H9 (cell line): ENCODE measurements around the gene ABCA1. TPM values are rescaled to one million over a fixed set of nuclear protein-coding genes. Genes with fewer than 3 reads are reported as not detected.

Experiments
- DNase-seq: peaks from one replicate; pipeline ENCODE4 v3.0.0-alpha.2; 2017
- H2AFZ ChIP-seq: one replicate; pipeline ENCODE4 v1.6.1; 2013; ENCODE audit warnings: mild to moderate bottlenecking, low read length, control low read depth, moderate library complexity
- H2AK5ac ChIP-seq: 2 replicates; pipeline ENCODE4 v1.6.1; 2013; ENCODE audit warnings: low read length, control low read depth, mixed read lengths; ENCODE audit not compliant: insufficient read length
- H2BK120ac ChIP-seq: one replicate; pipeline ENCODE4 v1.6.1; 2013; ENCODE audit warnings: low read depth, mild to moderate bottlenecking, low read length, control low read depth, inconsistent platforms; ENCODE audit not compliant: poor library complexity, severe bottlenecking
- H2BK12ac ChIP-seq: 2 replicates; pipeline ENCODE4 v1.6.1; 2013; ENCODE audit warnings: low read length, control low read depth, mixed read lengths, low read depth; ENCODE audit not compliant: insufficient read length
- H2BK15ac ChIP-seq: 2 replicates; pipeline ENCODE4 v1.6.1; 2013; ENCODE audit warnings: low read depth, low read length, control low read depth
- H2BK20ac ChIP-seq: one replicate; pipeline ENCODE4 v1.6.1; 2013; ENCODE audit warnings: low read depth, mild to moderate bottlenecking, low read length, control low read depth, inconsistent platforms; ENCODE audit not compliant: poor library complexity, severe bottlenecking
- H2BK5ac ChIP-seq: 2 replicates; pipeline ENCODE4 v1.6.1; 2013; ENCODE audit warnings: low read length, control low read depth, mixed read lengths; ENCODE audit not compliant: insufficient read length
- H3K14ac ChIP-seq: 2 replicates; pipeline ENCODE4 v1.6.1; 2013; ENCODE audit warnings: low read length, control low read depth; ENCODE audit not compliant: insufficient read depth
- H3K18ac ChIP-seq: 2 replicates; pipeline ENCODE4 v1.6.1; 2013; ENCODE audit warnings: low read depth, mild to moderate bottlenecking, mixed read lengths, low read length, control low read depth; ENCODE audit not compliant: insufficient read length
- H3K23ac ChIP-seq: 2 replicates; pipeline ENCODE4 v1.6.1; 2013; ENCODE audit warnings: low read length, control low read depth, mixed read lengths, low read depth; ENCODE audit not compliant: insufficient read length
- H3K23me2 ChIP-seq: 2 replicates; pipeline ENCODE4 v1.6.1; 2013; ENCODE audit warnings: low read depth, mild to moderate bottlenecking, mixed read lengths, low read length, control low read depth; ENCODE audit not compliant: insufficient read length, poor library complexity, severe bottlenecking
- H3K27ac ChIP-seq: 2 replicates; pipeline ENCODE4 v1.5.1; 2013; ENCODE audit warnings: low read length, control low read depth, mixed read lengths, low read depth; ENCODE audit not compliant: insufficient read length
- H3K27me3 ChIP-seq: 2 replicates; pipeline ENCODE4 v1.6.1; 2013; ENCODE audit warnings: low read length, control low read depth, inconsistent platforms; ENCODE audit not compliant: insufficient read depth
- H3K4ac ChIP-seq: 2 replicates; pipeline ENCODE4 v1.6.1; 2013; ENCODE audit warnings: low read depth, mild to moderate bottlenecking, control low read depth, inconsistent platforms, low read length, moderate library complexity
- H3K4me1 ChIP-seq: 2 replicates; pipeline ENCODE4 v1.6.1; 2013; ENCODE audit warnings: low read length, control low read depth, inconsistent platforms; ENCODE audit not compliant: insufficient read depth
- H3K4me2 ChIP-seq: 2 replicates; pipeline ENCODE4 v1.6.1; 2013; ENCODE audit warnings: low read length, control low read depth, mixed read lengths; ENCODE audit not compliant: insufficient read length, insufficient read depth
- H3K56ac ChIP-seq: 2 replicates; pipeline ENCODE4 v1.6.1; 2013; ENCODE audit warnings: low read depth, mild to moderate bottlenecking, mixed read lengths, low read length, control low read depth; ENCODE audit not compliant: insufficient read length
- H3K79me1 ChIP-seq: 2 replicates; pipeline ENCODE4 v1.6.1; 2013; ENCODE audit warnings: low read depth, mild to moderate bottlenecking, moderate library complexity, low read length, control low read depth, inconsistent platforms; ENCODE audit not compliant: insufficient read depth, poor library complexity, severe bottlenecking
- H3K79me2 ChIP-seq: 2 replicates; pipeline ENCODE4 v1.6.1; 2013; ENCODE audit warnings: low read length, control low read depth, inconsistent platforms; ENCODE audit not compliant: insufficient read depth
- H3K9ac ChIP-seq: 2 replicates; pipeline ENCODE4 v1.6.1; 2013; ENCODE audit warnings: low read length, control low read depth, mixed read lengths; ENCODE audit not compliant: insufficient read length; ENCODE audit errors: extremely low read depth
- H3K9me3 ChIP-seq: one replicate; pipeline ENCODE4 v1.6.1; 2013; ENCODE audit warnings: low read depth, low read length, inconsistent platforms; ENCODE audit not compliant: control insufficient read depth
- H3T11ph ChIP-seq: one replicate; pipeline ENCODE4 v1.6.1; 2013; ENCODE audit warnings: mild to moderate bottlenecking, low read length, control low read depth, inconsistent platforms
- H4K20me1 ChIP-seq: one replicate; pipeline ENCODE4 v1.6.1; 2013; ENCODE audit not compliant: control insufficient read depth, insufficient read length, insufficient read depth
- H4K5ac ChIP-seq: 2 replicates; pipeline ENCODE4 v1.6.1; 2013; ENCODE audit warnings: low read depth, mild to moderate bottlenecking, mixed read lengths, low read length, control low read depth; ENCODE audit not compliant: insufficient read length
- H4K8ac ChIP-seq: replicated peaks from 2 replicates; pipeline ENCODE4 v1.6.1; 2013; ENCODE audit warnings: low read length, control low read depth, mixed read lengths, low read depth; ENCODE audit not compliant: insufficient read length
- H4K91ac ChIP-seq: 2 replicates; pipeline ENCODE4 v1.6.1; 2013; ENCODE audit warnings: low read depth, mild to moderate bottlenecking, moderate library complexity, mixed read lengths, low read length, control low read depth; ENCODE audit not compliant: insufficient read length
- H3K27ac Mint-ChIP-seq, 3 experiments: 2 replicates in 2 of 3; 3 replicates in 1 of 3; pipeline ENCODE4 v1.8.0; 2020 to 2021; ENCODE audit warnings: mixed read lengths in 3 of 3, mild to moderate bottlenecking in 1 of 3, moderate library complexity in 1 of 3
- H3K27me3 Mint-ChIP-seq: 2 replicates; pipeline ENCODE4 v1.8.0; 2021; ENCODE audit warnings: low read depth, mild to moderate bottlenecking, moderate library complexity, mixed read lengths
- H3K36me3 Mint-ChIP-seq, 3 experiments: 2 replicates in 2 of 3; 3 replicates in 1 of 3; pipeline ENCODE4 v1.8.0; 2020 to 2021; ENCODE audit warnings: low read depth in 3 of 3, mixed read lengths in 3 of 3; ENCODE audit not compliant: insufficient read depth in 1 of 3
- H3K4me1 Mint-ChIP-seq, 2 experiments: 2 replicates each; pipeline ENCODE4 v1.8.0; 2020; ENCODE audit warnings: mixed read lengths in 2 of 2
- H3K4me3 Mint-ChIP-seq, 2 experiments: 2 replicates in 1 of 2; 3 replicates in 1 of 2; pipeline ENCODE4 v1.8.0; 2020 to 2021; ENCODE audit warnings: mild to moderate bottlenecking in 2 of 2, mixed read lengths in 2 of 2, moderate library complexity in 1 of 2
- H3K9me3 Mint-ChIP-seq, 2 experiments: 2 replicates in 1 of 2; 3 replicates in 1 of 2; pipeline ENCODE4 v1.8.0; 2020; ENCODE audit warnings: mild to moderate bottlenecking in 2 of 2, mixed read lengths in 2 of 2, moderate library complexity in 1 of 2
- WGBS: extraction: QIAGEN DNeasy Blood & Tissue Kit; methylation state at CpG from one replicate; pipeline ENCODE4 v1.1.7; 2013; ENCODE audit warnings: missing lambda C conversion rate, low lambda C conversion rate, mixed read lengths; ENCODE audit not compliant: insufficient read length; ENCODE audit errors: extremely low coverage; 5-methylcytosine and 5-hydroxymethylcytosine counted together
- total RNA-seq: library from RNA; stranded (reverse); gene quantifications from 2 replicates; pipeline ENCODE4 v1.2.1, GENCODE V29; 2021
- TF ChIP-seq, protein P1 (sequence below): fragments of 200-600 bp; sonication (generic); conservative IDR thresholded peaks from 3 replicates; pipeline ENCODE4 v1.8.0; 2021; ENCODE audit warnings: antibody characterized with exemption, mild to moderate bottlenecking

Gene ABCA1
- total RNA-seq, 1 experiment from 2014 or later = 16.6 TPM

DNA sequence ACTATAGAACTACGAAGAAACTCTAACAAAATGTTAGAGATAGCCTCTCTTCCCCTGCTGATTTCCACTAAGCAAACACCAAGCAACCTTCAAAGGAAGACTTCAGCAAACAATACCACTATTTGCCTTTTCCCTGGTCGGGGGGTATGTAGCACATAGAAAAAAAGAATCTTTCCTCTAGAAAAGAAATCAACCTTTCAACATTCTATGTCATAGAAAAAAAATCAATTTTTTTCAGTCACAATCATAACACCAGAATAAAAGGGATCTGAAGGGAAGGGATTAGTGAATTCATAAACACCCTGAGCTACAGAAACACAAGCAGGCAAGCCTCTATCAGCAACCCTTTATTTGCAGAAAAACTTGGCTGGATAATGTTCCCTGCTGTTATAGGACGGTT, 15.3 kb downstream of the ABCA1 start:
- H4K20me1 ChIP-seq = no peaks in the 10 kb centered on the region
- no peaks in the 10 kb centered on the region for H3K9me3 ChIP-seq
- WGBS = no CpG with 5 or more reads among the region's 3 CpGs
- TF ChIP-seq, protein P1, sequence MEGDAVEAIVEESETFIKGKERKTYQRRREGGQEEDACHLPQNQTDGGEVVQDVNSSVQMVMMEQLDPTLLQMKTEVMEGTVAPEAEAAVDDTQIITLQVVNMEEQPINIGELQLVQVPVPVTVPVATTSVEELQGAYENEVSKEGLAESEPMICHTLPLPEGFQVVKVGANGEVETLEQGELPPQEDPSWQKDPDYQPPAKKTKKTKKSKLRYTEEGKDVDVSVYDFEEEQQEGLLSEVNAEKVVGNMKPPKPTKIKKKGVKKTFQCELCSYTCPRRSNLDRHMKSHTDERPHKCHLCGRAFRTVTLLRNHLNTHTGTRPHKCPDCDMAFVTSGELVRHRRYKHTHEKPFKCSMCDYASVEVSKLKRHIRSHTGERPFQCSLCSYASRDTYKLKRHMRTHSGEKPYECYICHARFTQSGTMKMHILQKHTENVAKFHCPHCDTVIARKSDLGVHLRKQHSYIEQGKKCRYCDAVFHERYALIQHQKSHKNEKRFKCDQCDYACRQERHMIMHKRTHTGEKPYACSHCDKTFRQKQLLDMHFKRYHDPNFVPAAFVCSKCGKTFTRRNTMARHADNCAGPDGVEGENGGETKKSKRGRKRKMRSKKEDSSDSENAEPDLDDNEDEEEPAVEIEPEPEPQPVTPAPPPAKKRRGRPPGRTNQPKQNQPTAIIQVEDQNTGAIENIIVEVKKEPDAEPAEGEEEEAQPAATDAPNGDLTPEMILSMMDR = no peak
- no peak overlapping the region for H2AK5ac ChIP-seq
- H2BK12ac ChIP-seq = no peak overlapping the region
- no peaks in the 10 kb centered on the region for H3K27me3 ChIP-seq
- no peak overlapping the region for H3K56ac ChIP-seq
- no peak overlapping the region for H2BK20ac ChIP-seq
- no peak overlapping the region for H3K14ac ChIP-seq
- no peak overlapping the region for H3K27ac ChIP-seq
- H2AFZ ChIP-seq = no peak overlapping the region
- H4K8ac ChIP-seq = no peak overlapping the region
- no peaks in the 10 kb centered on the region for H3K36me3 Mint-ChIP-seq
- H2BK15ac ChIP-seq = no peak overlapping the region
- no peaks in the 10 kb centered on the region for H3K79me2 ChIP-seq
- H4K91ac ChIP-seq = no peak overlapping the region
- H2BK120ac ChIP-seq = no peak overlapping the region
- no peak overlapping the region for H3K27ac Mint-ChIP-seq
- H3K23ac ChIP-seq = no peak overlapping the region
- H3K4ac ChIP-seq = no peak overlapping the region
- no peaks in the 10 kb centered on the region for H3K79me1 ChIP-seq
- DNase-seq = no peak
- H3K4me1 Mint-ChIP-seq = peaks cover 12 to 26% of the 10 kb centered on the region in 2 experiments
- no peak overlapping the region for H3K18ac ChIP-seq
- H3K27me3 Mint-ChIP-seq = no peaks in the 10 kb centered on the region
- H4K5ac ChIP-seq = no peak overlapping the region
- no peak overlapping the region for H3K4me3 Mint-ChIP-seq
- H3K9ac ChIP-seq = no peak overlapping the region
- H3T11ph ChIP-seq = no peak overlapping the region
- no peak overlapping the region for H3K4me2 ChIP-seq
- H3K9me3 Mint-ChIP-seq = no peaks in the 10 kb centered on the region
- no peaks in the 10 kb centered on the region for H3K23me2 ChIP-seq
- no peaks in the 10 kb centered on the region for H3K4me1 ChIP-seq
- H2BK5ac ChIP-seq = no peak overlapping the region
